ENCODE results near the gene ARL15. TPM values are rescaled to one million over a fixed set of nuclear protein-coding genes. Genes with fewer than 3 reads are reported as not detected.

ARL15 gene
- total RNA-seq, 4 donors from 2014 or later = 8.5 to 19.1 (median 12.0) TPM

GRCh38 chr5:54171645-54172384 is 138.6 kb downstream of the ARL15 start:
- no peak overlapping the region for H3K4me3 ChIP-seq
- peaks cover 0 to 11% (median 0%) of the 10 kb centered on the region in 3 donors for H3K36me3 ChIP-seq
- 80 to 89% methylated on average over 6 of the region's 6 CpGs for WGBS, 2 donors
- H3K9me3 ChIP-seq = no peaks in the 10 kb centered on the region
- TF ChIP-seq CTCF (IDR thresholded peaks at IDR 0.05) = no peak
- TF ChIP-seq POLR2A (IDR thresholded peaks at IDR 0.05) = no peak
- no peak for DNase-seq
- H3K27me3 ChIP-seq = no peaks in the 10 kb centered on the region
- H3K27ac ChIP-seq = no peak overlapping the region
- intact Hi-C loops (cut with DNase I) = no loop called here
- H3K4me1 ChIP-seq = no peaks in the 10 kb centered on the region

- TF ChIP-seq POLR2A (IDR thresholded peaks at IDR 0.05) (no peak), CTCF (IDR thresholded peaks at IDR 0.05) (no peak)
- Histone ChIP-seq H3K4me3 (no peak overlapping the region), H3K27me3 (no peaks in the 10 kb centered on the region), H3K9me3 (no peaks in the 10 kb centered on the region), H3K36me3 (peaks cover 0 to 9% (median 0%) of the 10 kb centered on the region in 3 donors), H3K4me1 (no peaks in the 10 kb centered on the region), H3K27ac (no peak overlapping the region)
- intact Hi-C loops (cut with DNase I) = no loop called here
- WGBS, 2 donors = 65 to 69% methylated on average over 2 of the region's 2 CpGs
- DNase-seq = no peak
Observed at GRCh38 chr5:54165687-54166086, 144.7 kb downstream of the ARL15 start.

GRCh38 chr5:54162184-54162583 is 148.2 kb downstream of the ARL15 start:
- no peaks in the 10 kb centered on the region for H3K27me3 ChIP-seq
- peaks cover 0 to 5% (median 0%) of the 10 kb centered on the region in 3 donors for H3K36me3 ChIP-seq
- H3K9me3 ChIP-seq = no peaks in the 10 kb centered on the region
- no peak for TF ChIP-seq CTCF (IDR thresholded peaks at IDR 0.05)
- no peak for TF ChIP-seq POLR2A (IDR thresholded peaks at IDR 0.05)
- H3K4me3 ChIP-seq = no peak overlapping the region
- intact Hi-C loops (cut with DNase I) = no loop called here
- no peaks in the 10 kb centered on the region for H3K4me1 ChIP-seq
- WGBS, 2 donors = 95 to 96% methylated on average over 3 of the region's 3 CpGs
- DNase-seq = no peak
- no peak overlapping the region for H3K27ac ChIP-seq

DNA sequence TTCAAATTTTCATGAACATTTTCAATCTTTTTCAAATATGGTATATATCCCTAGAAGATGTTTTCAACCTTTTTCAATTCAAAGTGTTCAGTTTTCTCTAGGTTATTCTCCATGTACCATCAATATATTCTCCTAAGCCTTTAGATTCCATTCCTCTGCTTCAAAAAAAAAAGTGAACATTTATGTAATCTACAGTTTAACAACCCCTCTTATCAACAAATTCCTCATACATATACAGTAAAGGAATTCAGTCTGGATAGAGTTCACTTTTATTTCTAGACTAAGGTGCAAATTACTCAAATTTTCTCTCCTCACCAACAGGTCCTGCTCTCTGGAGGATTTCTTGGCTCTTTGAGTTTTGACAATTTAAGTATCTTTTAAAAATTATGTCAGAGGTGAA is 150.0 kb downstream of the ARL15 start:
- TF ChIP-seq POLR2A (IDR thresholded peaks at IDR 0.05) (no peak), CTCF (IDR thresholded peaks at IDR 0.05) (no peak)
- intact Hi-C loops (cut with DNase I) = no loop called here
- Histone ChIP-seq H3K4me3 (no peak overlapping the region), H3K36me3 (no peaks in the 10 kb centered on the region), H3K27me3 (no peaks in the 10 kb centered on the region), H3K4me1 (no peaks in the 10 kb centered on the region), H3K27ac (no peak overlapping the region), H3K9me3 (no peaks in the 10 kb centered on the region)
- DNase-seq = no peak

GRCh38 chr5:54159893-54160195 is 150.5 kb downstream of the ARL15 start:
- intact Hi-C loops (cut with DNase I) = no loop called here
- Histone ChIP-seq H3K4me1 (no peaks in the 10 kb centered on the region), H3K4me3 (no peak overlapping the region), H3K27ac (no peak overlapping the region), H3K27me3 (no peaks in the 10 kb centered on the region), H3K36me3 (no peaks in the 10 kb centered on the region), H3K9me3 (no peaks in the 10 kb centered on the region)
- no peak for DNase-seq
- TF ChIP-seq POLR2A (IDR thresholded peaks at IDR 0.05) = no peak
- TF ChIP-seq CTCF (IDR thresholded peaks at IDR 0.05) = no peak
- WGBS, 2 donors = 66 to 87% methylated on average over 2 of the region's 2 CpGs

All from esophagus squamous epithelium (tissue), 5 donors.